Stimulated activated CD8-positive, alpha-beta memory T cell treated with anti-CD3 and anti-CD28 coated beads, Interleukin-12 subunit alpha, Interleukin-12 subunit beta, amount 100 ng/mL, for 24 hours (primary cell): ENCODE data around the gene GALK2.
"Not testable (repeated sequence)": the region's sequence is repeated elsewhere in the genome, so short reads cannot be mapped to it uniquely, and the experiment has no call there.

Experiments used
- DNase-seq: peaks from one replicate; pipeline ENCODE4 v3.0.0-alpha.2; 2020; ENCODE audit errors: extremely low read depth

Gene GALK2

DNA sequence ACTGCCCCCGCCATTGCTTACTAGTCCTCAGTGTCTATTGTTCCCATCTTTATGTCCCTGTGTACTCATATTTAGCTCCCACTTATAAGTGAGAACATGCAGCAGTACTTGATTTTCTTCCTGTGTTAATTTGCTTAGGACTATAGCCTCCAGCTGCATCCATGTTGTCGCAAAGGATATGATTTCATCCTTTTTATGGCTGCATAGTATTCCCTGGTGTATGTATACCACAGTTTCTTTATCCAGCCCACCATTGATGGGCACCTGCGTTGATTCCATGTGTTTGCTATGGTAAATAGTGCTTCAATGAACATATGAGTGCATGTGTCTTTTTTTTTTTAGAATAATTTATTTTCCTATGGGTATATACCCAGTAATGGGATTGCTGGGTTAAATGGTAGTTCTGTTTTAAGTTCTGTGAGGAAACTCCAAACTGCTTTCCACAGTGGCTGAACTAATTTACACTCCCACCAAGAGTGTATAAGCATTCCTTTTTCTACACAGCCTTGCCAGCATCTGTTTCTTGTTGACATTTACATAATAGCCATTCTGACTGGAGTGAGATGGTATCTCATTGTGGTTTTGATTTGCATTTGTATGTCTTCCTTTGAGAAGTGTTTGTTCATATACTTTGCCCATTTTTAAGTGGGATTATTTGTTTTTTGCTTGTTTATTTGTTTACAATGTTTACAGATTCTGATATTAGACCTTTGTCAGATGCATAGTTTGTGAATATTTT, 53.7 kb downstream of the GALK2 start:
- DNase-seq = no peak

GRCh38 chr15:49225572-49226281, 55.7 kb downstream of the GALK2 start:
- no peak for DNase-seq

DNA sequence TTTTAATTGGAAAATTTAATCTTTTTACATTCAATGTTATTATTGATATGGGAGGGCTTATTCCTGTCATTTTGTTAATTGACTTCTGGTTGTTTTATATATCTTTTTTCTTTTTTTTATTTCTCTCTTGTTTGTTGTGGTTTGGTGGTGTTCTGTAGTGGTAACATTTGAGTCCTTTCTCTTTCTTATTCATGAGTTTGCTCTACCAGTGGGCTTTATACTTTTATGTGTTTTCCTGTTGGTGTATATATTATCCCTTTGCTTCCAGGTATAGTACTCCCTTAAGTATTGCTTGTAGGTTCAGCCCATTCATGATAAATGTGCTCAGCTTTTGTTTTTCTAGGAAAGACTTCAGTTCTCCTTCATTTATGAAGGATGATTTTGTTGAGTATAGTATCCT, 57.6 kb downstream of the GALK2 start:
- no peak for DNase-seq

DNA sequence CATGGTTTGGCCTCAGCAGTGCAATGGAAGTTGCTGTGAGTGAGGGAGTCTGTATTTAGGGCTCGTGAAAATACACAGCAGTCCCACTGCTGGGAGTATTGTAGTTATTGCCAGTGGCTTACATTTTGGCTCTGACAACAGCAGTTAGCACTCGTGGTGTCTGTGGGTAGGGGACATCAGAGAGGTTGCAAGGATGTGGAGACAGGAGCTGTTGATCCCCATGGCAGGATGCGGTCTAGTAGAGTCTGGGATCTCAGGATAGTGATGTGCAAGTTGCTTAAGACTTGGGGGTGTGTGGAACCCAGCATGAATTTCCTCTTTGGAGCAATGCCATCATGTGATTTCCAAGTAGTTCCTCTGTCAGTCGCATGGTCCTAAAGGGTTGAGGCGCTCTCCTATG, 59.9 kb downstream of the GALK2 start:
- DNase-seq = no peak

GRCh38 chr15:49232236-49232806, 62.3 kb downstream of the GALK2 start:
- DNase-seq = no peak

- DNase-seq = no peak
Measured at GRCh38 chr15:49235446-49236124, 65.5 kb downstream of the GALK2 start.

DNA sequence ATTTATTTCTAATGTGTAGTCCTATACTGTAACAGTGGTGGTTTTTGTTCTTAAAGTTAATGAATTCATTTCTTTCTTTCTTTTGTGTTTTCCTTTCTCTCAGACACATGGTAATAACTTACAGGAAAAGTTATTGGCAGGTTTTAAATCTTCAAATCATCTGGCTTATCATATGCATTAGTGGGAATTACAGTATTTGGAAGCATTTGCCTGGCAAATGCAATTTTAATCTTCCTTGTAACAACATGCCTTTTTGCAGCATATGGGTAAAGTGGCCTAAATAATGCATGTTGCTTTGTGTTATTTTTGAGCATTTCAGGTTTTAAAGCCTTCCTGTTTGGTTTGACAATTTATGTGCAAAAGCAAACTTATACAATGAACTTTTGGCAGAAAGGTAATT, 66.8 kb downstream of the GALK2 start:
- DNase-seq = no peak

DNA sequence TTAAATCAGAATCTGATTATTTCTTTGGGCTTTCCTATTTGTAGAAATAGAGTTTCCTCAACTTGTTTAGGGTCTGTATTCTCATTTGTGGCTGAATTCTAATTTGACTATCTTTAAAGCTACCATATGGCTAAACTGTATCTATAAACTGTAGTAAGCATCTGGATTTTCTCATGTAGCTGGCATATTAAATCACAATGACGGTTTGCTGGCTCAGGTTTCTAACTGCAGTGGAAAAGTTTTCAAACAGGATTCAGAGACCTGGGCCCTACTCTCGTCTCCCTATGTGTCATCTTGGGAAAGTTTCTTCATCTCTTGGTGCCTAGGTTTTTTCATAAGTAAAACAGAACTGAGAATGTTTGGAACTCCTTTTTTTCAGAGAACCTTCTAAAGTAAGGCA, 68.3 kb downstream of the GALK2 start:
- no peak for DNase-seq

- no peak for DNase-seq
Measured at GRCh38 chr15:49239105-49239504, 69.1 kb downstream of the GALK2 start.

DNA sequence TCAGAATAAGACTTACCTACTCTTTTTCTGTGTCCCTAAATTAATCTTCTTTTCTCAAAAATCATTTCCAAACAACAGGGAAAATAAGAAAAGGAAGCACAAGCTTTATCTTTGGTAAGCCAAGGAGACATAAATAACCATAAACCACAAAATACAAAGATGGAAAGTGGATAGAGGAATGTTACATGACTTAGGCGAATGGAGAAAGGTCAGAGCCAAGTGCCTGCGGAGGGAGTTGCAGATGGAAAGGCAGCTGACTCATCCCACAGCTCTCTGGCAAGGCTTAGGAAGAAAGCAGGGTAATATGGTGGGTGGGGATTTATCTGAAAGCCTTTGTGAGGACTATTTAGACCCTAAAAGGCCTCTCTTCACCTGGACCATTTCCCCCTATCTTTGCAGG, 72.8 kb downstream of the GALK2 start:
- no peak for DNase-seq

DNA sequence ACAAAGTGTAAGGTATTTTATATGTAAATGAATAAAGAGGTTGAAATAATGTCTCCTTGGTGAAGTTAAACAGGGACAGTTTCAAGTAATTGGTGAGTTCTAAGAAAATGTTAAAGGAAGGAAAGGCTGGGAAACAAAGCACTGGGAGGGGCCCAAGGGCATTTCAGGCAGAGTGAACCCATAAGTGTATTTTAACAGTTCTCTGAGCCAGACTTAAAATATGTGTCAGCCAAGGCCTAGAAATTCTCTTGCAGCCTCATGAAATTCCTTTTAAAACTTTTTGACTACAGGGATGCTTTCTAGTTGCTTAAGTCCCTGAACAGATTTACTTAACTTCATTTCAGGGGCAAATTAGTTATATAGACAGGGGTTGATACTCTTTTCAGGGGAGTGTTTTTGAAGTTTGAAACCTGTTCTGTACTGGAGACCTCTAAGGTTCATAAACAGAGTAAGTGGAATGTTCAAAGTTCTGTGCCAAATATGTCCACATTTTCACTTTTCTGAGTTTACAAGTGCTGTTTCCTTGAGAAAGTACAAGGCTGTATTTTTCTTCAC, 77.6 kb downstream of the GALK2 start:
- DNase-seq = no peak

- DNase-seq = no peak
Measured at GRCh38 chr15:49248291-49248690, 78.2 kb downstream of the GALK2 start.

DNA sequence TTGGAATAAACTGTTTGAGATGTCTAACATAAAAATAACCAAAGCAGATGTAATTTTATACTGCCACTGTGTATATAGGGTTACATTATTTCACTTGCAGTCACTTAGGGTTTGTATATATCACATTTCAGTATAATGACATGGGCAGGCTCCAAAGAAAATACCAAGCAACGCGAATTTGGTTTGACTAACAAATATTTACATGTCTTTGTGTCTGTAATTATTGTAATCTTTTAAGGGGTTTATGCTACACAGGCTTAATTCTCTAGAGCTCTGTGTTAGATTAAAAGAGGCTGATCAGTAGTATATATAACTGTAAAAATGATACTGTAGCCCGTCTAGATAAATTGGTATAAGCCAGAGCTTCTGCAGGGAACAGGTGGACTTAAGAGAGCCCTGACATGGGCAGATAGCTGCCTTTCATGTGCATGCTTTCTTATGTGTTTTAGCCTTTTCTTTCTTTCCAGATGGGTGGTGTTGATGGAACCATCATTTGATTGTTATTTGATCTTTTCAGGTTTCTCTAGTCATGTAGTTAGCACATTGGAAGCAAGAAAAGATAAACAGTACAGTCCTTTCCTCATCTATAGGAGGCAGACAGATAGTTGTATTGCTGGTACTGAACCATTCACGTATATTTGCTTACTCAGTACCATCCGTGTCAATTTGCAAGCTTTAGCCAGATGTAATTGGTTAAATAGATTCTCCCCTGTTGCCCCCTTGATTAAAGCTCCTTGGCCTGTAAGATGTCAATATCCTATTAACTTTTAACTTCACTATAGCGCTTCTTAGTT, 86.1 kb downstream of the GALK2 start:
- DNase-seq = no peak

DNA sequence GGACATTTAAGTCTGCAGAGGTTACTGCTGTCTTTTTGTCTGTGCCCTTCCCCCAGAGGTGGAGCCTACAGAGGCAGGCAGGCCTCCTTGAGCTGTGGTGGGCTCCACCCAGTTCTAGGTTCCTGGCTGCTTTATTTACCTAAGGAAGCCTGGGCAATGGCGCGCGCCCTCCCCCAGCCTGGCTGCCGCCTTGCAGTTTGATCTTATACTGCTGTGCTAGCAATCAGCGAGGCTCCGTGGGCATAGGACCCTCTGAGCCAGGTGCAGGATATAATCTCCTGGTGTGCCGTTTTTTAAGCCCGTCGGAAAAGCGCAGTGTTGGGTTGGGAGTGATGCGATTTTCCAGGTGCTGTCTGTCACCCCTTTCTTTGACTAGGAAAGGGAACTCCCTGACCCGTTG, 95.1 kb downstream of the GALK2 start:
- DNase-seq = not testable (repeated sequence)

DNA sequence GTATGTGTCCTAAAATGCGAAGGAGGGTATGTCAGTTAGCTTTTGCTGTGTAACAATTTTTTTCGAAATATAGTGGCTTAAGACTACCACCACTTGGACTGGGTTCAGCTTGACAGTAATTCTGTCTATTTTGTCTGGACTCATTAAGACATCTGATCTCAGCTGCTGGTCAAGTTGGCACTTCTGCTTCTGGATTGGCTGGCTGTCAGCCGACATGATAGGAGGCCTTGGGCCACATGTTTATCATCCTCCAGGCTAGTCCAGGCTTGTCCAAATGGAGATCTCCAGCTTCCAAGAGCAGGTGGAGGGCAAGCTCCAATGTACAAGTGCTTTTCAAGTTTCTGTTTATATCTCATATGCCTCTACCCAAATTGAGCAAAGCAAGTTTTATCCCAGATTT, 95.9 kb downstream of the GALK2 start:
- no peak for DNase-seq

DNA sequence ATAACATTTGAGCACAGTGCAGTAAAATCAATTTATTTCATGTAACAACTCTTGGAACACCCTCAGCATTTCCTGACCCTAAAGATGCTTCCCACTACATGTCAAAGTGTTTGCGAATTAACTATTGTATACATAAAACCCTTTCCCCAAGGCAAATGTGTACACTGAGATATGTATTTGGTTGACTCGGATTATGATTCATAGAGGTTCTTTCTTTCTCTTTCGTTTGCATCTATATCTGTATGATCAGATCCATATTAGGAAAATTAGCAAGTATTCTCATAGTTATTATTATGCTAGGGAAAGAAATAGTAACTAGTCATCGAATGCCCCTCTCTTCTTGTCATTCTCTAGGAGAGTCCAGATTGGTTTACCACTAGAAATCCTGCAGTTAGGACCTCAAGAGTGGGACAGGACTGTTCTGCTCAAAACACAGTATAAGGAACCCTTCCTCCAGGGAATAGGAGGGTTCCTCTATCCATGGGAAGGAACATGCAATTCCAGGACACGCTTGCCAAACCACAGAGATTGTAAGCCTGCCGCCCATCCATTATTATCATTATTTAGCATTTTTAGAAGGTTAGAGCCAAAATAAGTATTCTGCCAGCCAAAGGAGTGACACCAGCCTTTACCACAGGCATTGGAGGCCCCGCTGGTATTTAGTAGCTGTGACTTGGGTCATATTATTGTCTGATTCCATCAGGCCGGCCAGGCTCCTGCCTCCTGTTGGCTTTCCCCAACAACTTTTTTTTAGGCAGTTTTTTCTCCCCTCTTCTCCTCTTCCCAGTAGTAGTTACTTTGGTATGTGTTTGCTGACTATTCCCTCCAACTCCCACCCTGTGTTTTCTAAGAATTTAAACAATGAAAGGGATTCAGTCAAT, 100.7 kb downstream of the GALK2 start:
- no peak for DNase-seq

GRCh38 chr15:49273734-49274318, 103.8 kb downstream of the GALK2 start:
- DNase-seq = no peak

DNA sequence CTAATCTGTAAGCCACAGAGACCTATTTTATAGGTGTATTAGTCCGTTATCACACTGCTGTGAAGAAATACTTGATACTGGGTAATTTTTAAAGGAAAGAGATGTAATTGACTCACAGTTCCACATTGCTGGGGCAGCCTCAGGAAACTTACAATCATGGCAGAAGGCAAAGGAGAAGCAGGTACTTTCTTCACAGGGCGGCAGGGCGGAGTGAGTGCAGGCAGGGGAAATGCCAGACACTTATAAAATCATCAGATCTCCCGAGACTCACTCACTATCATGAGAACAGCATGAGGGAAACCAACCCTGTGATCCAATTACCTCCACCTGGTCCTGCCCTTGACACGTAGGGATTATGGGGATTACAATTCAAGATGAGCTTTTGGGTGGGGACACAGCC, 108.7 kb downstream of the GALK2 start:
- DNase-seq = no peak

- DNase-seq = no peak
Measured at GRCh38 chr15:49279521-49280456, 109.7 kb downstream of the GALK2 start.
